Panc1 (cell line): ENCODE results near the gene ADAMTSL2. TPM values are rescaled to one million over a fixed set of nuclear protein-coding genes. Genes with fewer than 3 reads are reported as not detected.

Experiments
- ATAC-seq: fragments of 200-7000 bp; cut with Tn5 transposase; 2 replicates; pipeline ENCODE4 v1.9.1; 2020; ENCODE audit warnings: mild to moderate bottlenecking, moderate library complexity
- BruUV-seq: library from RNA; stranded (reverse); fragments of 400-500 nt; replicated peaks from 2 replicates; lab custom pipeline; 2021; lab: Mats Ljungman, UMichigan
- CTCF ChIA-PET: fragments of 300-600 bp; sonication (Branson Sonifier 250); formaldehyde crosslinking; loops from one replicate; lab custom pipeline; 2022; ENCODE audit warnings: antibody characterized with exemption; lab: Charles Lee
- POLR2A ChIA-PET: fragments of 300-600 bp; sonication (Branson Sonifier 250); formaldehyde crosslinking; loops from one replicate; lab custom pipeline; 2022; ENCODE audit warnings: antibody characterized with exemption; lab: Charles Lee
- DNase-seq: peaks from one replicate; pipeline ENCODE4 v3.0.0-alpha.2; 2010; ENCODE audit warnings: low read depth, low spot score
- H3K27ac ChIP-seq: 2 replicates; pipeline ENCODE4 v1.5.1; 2011; ENCODE audit warnings: mild to moderate bottlenecking, low read length, inconsistent platforms
- H3K27me3 ChIP-seq: fragments of 200-500 bp; sonication (Bioruptor generic); 2 replicates; pipeline ENCODE4 v1.6.0; 2014; ENCODE audit warnings: low read length, inconsistent platforms; ENCODE audit not compliant: control insufficient read depth, insufficient read depth
- H3K36me3 ChIP-seq: fragments of 200-500 bp; sonication (Bioruptor generic); 2 replicates; pipeline ENCODE4 v1.5.1; 2014; ENCODE audit warnings: inconsistent platforms, mild to moderate bottlenecking, low read length, moderate library complexity; ENCODE audit not compliant: control insufficient read depth, insufficient read depth
- H3K4me1 ChIP-seq: 2 replicates; pipeline ENCODE4 v1.5.1; 2011; ENCODE audit warnings: inconsistent platforms, mild to moderate bottlenecking, low read length, moderate library complexity; ENCODE audit not compliant: control insufficient read depth, insufficient read depth
- H3K4me3 ChIP-seq, 2 experiments: 2 replicates each; pipeline ENCODE4 v1.5.1; 2011 to 2012; ENCODE audit warnings: low read depth in 2 of 2, low read length in 2 of 2, mild to moderate bottlenecking in 2 of 2, inconsistent platforms in 1 of 2, moderate library complexity in 1 of 2
- H3K9me3 ChIP-seq: fragments of 200-500 bp; sonication (Bioruptor generic); 2 replicates; pipeline ENCODE4 v1.5.1; 2014; ENCODE audit warnings: low read depth, mild to moderate bottlenecking, inconsistent platforms, low read length, moderate library complexity; ENCODE audit not compliant: control insufficient read depth, insufficient read depth
- POLR2AphosphoS5 ChIP-seq: IDR thresholded peaks from 2 replicates; pipeline ENCODE4 v1.6.1; 2012; ENCODE audit warnings: mild to moderate bottlenecking, low read depth, low read length, moderate library complexity
- SIN3A ChIP-seq: IDR thresholded peaks from 2 replicates; pipeline ENCODE4 v1.6.1; 2012; ENCODE audit warnings: low read depth, mild to moderate bottlenecking, low read length, moderate library complexity, borderline replicate concordance; ENCODE audit not compliant: insufficient read depth
- TCF7L2 ChIP-seq: IDR thresholded peaks from 2 replicates; pipeline ENCODE4 v1.6.1; 2011; ENCODE audit warnings: mild to moderate bottlenecking, low read depth, low read length, inconsistent platforms
- in situ Hi-C: cut with HindIII; loops from 2 replicates; pipeline ENCODE4 v1.10.0; 2016; ENCODE audit warnings: low sequenced_read_pairs, low pct_unique_long_range_greater_than_20kb
- intact Hi-C: fragments of 100-400 bp; cut with micrococcal nuclease; formaldehyde crosslinking; loops from one replicate; pipeline ENCODE4 v1.10.0; 2022; ENCODE audit not compliant: unreplicated experiment
- total RNA-seq: library from RNA; stranded (reverse); gene quantifications from one replicate; pipeline ENCODE4 v1.2.1, GENCODE V29; 2021; ENCODE audit not compliant: unreplicated experiment
- TF ChIP-seq, protein P1 (sequence below): fragments of 450-650 bp; IDR thresholded peaks from 2 replicates; pipeline ENCODE4 v1.5.1; 2017; ENCODE audit warnings: mild to moderate bottlenecking
- TF ChIP-seq, protein P2 (sequence below), 2 experiments: IDR thresholded peaks; 2 replicates each; pipeline ENCODE4 v1.6.1; 2011 to 2012; ENCODE audit warnings: low read depth in 2 of 2, control low read depth in 1 of 2, low read length in 1 of 2, mild to moderate bottlenecking in 1 of 2, moderate library complexity in 1 of 2; ENCODE audit not compliant: insufficient read depth in 1 of 2

The ADAMTSL2 gene
- total RNA-seq, 1 experiment from 2014 or later = 0.10 TPM

DNA sequence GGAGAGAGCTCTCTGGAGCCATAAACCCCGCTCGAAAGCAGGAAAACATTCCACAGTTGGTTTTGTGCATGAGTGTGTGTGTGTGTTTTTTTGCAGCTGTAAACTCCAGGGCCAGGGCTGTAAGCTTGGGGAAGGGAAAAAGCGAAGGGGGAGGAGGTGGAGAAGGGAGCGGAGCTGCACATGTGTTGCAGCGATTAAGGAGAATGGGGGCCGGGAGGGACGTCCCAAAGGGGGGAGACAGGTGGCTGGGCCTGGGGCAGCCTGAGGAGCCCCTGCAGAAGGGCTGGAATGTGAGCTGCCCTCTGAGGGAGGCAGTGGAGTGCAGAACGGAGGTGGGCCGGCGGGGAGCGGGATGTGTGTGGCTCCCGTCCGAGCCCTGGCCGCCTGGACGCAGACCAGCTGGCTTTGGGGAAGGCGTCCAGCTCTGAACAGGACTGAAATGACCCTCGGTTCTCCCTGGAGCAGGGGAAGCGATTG lies 7.0 kb upstream of the ADAMTSL2 start:
- in situ Hi-C loops (no loop called here), intact Hi-C loops (no loop called here)
- no peaks in the 10 kb centered on the region for H3K9me3 ChIP-seq
- ChIA-PET POLR2A (no interaction called here), CTCF (interaction anchor here (0.7 kb wide), 1 partner anchor 497 kb away, joined by 4 read pairs; no protein-coding TSS in a partner anchor)
- no peak for ATAC-seq
- H3K4me3 ChIP-seq = no peak overlapping the region
- DNase-seq = no peak
- H3K27ac ChIP-seq = no peak overlapping the region
- H3K27me3 ChIP-seq = no peaks in the 10 kb centered on the region
- no peaks in the 10 kb centered on the region; the same call in 1 of the 2 replicates for H3K4me1 ChIP-seq
- H3K36me3 ChIP-seq = no peaks in the 10 kb centered on the region
- TF ChIP-seq, protein P1, sequence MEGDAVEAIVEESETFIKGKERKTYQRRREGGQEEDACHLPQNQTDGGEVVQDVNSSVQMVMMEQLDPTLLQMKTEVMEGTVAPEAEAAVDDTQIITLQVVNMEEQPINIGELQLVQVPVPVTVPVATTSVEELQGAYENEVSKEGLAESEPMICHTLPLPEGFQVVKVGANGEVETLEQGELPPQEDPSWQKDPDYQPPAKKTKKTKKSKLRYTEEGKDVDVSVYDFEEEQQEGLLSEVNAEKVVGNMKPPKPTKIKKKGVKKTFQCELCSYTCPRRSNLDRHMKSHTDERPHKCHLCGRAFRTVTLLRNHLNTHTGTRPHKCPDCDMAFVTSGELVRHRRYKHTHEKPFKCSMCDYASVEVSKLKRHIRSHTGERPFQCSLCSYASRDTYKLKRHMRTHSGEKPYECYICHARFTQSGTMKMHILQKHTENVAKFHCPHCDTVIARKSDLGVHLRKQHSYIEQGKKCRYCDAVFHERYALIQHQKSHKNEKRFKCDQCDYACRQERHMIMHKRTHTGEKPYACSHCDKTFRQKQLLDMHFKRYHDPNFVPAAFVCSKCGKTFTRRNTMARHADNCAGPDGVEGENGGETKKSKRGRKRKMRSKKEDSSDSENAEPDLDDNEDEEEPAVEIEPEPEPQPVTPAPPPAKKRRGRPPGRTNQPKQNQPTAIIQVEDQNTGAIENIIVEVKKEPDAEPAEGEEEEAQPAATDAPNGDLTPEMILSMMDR = no peak
- BruUV-seq = no TSS peak

DNA sequence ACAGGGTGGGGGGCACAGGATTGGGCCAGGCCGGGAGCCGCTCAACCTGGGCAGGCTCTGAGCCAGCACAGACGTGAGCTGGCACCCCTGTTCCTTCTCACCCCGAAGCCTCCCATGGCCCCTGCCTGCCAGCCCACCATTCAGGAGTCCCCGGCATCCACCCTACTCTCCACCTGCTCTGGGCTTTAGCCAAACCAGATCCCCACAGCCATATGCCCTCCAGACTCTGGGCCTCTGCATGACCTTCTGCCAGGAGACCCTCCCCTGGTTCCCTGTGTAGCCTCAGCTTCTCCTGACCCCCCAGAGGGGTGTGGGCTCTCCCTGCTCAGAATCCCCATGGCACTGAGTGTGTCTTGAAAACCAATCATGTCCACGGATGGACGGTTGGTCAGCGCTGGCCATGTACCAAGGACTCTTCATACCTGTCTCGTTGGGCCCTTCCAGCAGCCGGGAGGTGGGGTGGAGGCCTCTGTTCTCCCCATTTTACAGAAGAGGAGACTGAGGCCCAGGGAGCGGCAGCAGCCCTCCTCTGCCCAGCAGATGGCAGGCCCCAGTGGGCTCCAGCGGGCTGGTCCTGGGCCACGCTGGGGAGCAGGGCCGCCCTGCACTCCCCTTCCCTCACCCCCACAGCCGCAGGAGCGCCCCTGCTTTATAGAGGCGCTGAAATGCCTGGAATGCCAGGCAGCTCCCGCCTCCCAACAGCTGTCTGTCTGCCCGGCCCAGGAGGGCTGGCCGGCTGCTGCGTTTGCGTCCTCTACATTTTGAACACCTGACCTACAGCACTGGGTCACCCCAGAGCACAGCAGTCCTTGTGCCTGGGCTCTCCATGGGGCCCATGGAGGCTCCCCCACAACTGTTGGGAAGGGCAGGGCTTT lies 6.3 kb upstream of the ADAMTSL2 start:
- ATAC-seq (no peak), DNase-seq (no peak)
- Histone ChIP-seq H3K27ac (no peak overlapping the region), H3K27me3 (no peaks in the 10 kb centered on the region), H3K4me1 (no peaks in the 10 kb centered on the region; the same call in 1 of the 2 replicates), H3K9me3 (no peaks in the 10 kb centered on the region), H3K4me3 (no peak overlapping the region), H3K36me3 (no peaks in the 10 kb centered on the region)
- TF ChIP-seq, protein P1 = no peak
- TF ChIP-seq SIN3A (no peak), TCF7L2 (no peak), POLR2AphosphoS5 (no peak)
- TF ChIP-seq, protein P2, sequence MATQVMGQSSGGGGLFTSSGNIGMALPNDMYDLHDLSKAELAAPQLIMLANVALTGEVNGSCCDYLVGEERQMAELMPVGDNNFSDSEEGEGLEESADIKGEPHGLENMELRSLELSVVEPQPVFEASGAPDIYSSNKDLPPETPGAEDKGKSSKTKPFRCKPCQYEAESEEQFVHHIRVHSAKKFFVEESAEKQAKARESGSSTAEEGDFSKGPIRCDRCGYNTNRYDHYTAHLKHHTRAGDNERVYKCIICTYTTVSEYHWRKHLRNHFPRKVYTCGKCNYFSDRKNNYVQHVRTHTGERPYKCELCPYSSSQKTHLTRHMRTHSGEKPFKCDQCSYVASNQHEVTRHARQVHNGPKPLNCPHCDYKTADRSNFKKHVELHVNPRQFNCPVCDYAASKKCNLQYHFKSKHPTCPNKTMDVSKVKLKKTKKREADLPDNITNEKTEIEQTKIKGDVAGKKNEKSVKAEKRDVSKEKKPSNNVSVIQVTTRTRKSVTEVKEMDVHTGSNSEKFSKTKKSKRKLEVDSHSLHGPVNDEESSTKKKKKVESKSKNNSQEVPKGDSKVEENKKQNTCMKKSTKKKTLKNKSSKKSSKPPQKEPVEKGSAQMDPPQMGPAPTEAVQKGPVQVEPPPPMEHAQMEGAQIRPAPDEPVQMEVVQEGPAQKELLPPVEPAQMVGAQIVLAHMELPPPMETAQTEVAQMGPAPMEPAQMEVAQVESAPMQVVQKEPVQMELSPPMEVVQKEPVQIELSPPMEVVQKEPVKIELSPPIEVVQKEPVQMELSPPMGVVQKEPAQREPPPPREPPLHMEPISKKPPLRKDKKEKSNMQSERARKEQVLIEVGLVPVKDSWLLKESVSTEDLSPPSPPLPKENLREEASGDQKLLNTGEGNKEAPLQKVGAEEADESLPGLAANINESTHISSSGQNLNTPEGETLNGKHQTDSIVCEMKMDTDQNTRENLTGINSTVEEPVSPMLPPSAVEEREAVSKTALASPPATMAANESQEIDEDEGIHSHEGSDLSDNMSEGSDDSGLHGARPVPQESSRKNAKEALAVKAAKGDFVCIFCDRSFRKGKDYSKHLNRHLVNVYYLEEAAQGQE (IDR thresholded peaks at IDR 0.05; ENCODE audit: insufficient read depth in 1 of 2, low read depth in 2 of 2, low read length in 1 of 2) = no peak
- intact Hi-C loops (no loop called here), in situ Hi-C loops (no loop called here)
- no TSS peak for BruUV-seq
- CTCF ChIA-PET = no interaction called here
- POLR2A ChIA-PET = no interaction called here
